Ovary (tissue), 9 donors: ENCODE data around the gene ARHGAP10. TPM values are rescaled to one million over a fixed set of nuclear protein-coding genes. Genes with fewer than 3 reads are reported as not detected.

Experiments used
- DNase-seq, 5 donors: peaks; one replicate each; pipeline ENCODE4 v3.0.0-alpha.2; 2019 to 2020
- H3K27ac ChIP-seq, 2 donors: fragments of 200-600 bp; one replicate each; pipeline versions ENCODE4 v1.5.1 to v1.8.0; 2019 to 2022
- H3K27me3 ChIP-seq: fragments of 200-600 bp; one replicate; pipeline ENCODE4 v1.8.0; 2022
- H3K36me3 ChIP-seq: fragments of 200-600 bp; sonication (generic); one replicate; pipeline ENCODE4 v1.5.1; 2019
- H3K4me1 ChIP-seq: one replicate; pipeline ENCODE4 v1.8.1; 2013; ENCODE audit warnings: mild to moderate bottlenecking, moderate library complexity; ENCODE audit not compliant: insufficient read depth
- H3K4me3 ChIP-seq: fragments of 200-600 bp; sonication (generic); one replicate; pipeline ENCODE4 v1.5.1; 2017
- H3K9me3 ChIP-seq, 2 donors: fragments of 200-600 bp in 1 of 2; sonication (generic) in 1 of 2; one replicate each; pipeline versions ENCODE4 v1.5.1 to v1.8.1; 2013 to 2019; ENCODE audit warnings: mild to moderate bottlenecking in 1 of 2, moderate library complexity in 1 of 2
- EP300 ChIP-seq: sonication (generic); formaldehyde crosslinking; IDR thresholded peaks from one replicate; pipeline ENCODE4 v1.6.1; 2017; ENCODE audit warnings: antibody characterized with exemption
- POLR2A ChIP-seq: fragments of 450-650 bp; IDR thresholded peaks from one replicate; pipeline ENCODE4 v1.6.1; 2017; ENCODE audit warnings: antibody characterized with exemption, mild to moderate bottlenecking, moderate library complexity
- WGBS, 3 donors: extraction: QIAGEN DNeasy Blood & Tissue Kit in 1 of 3; methylation state at CpG; one replicate each; pipeline versions ENCODE4 v1.1.5 to v1.1.7; 2013 to 2017; 5-methylcytosine and 5-hydroxymethylcytosine counted together
- intact Hi-C, 4 donors: fragments of 100-400 bp; cut with DNase I; formaldehyde crosslinking; loops; one replicate each; pipeline versions ENCODE4 v1.11.0 to v1.15.1; 2022 to 2023
- polyA plus RNA-seq, 2 donors: library from polyadenylated mRNA; stranded (reverse); fragments of 200-250 nt in 1 of 2; fragments of 350-450 nt in 1 of 2; fragmentation: Illumina TruSeq in 1 of 2; extraction: RNeasy Lipid Tissue Mini Kit (QIAGEN cat#74804) in 1 of 2; gene quantifications; one replicate each; pipeline ENCODE4 v1.2.3, GENCODE V29; 2013 to 2014
- total RNA-seq, 7 donors: library from RNA; depleted of rRNA in 2 of 7; stranded (reverse); fragments of >200 nt in 2 of 7; fragmentation: NEBNext Ultra II Directional in 3 of 7; extraction: Animal tissue kit (Norgen Biotek cat#: 25700) in 3 of 7; gene quantifications; one replicate each; pipeline versions ENCODE4 v1.1.0 to v1.2.4, GENCODE V29; 2016 to 2023
- TF ChIP-seq, protein P1 (sequence below), 3 donors: fragments of 450-650 bp in 2 of 3; fragments of 200-600 bp in 1 of 3; IDR thresholded peaks; one replicate each; pipeline versions ENCODE4 v1.5.1 to v1.8.0; 2016 to 2022; ENCODE audit warnings: antibody characterized with exemption in 3 of 3, mild to moderate bottlenecking in 1 of 3
- donor health status: DM: no; HTN: no; CAD: no; lungs with moderate emphysema.
- donor health status: DM: no; HTN: no; CAD: no.
- donor health status: Bipolar disorder and iron deficiency.
- donor health status: DM: yes; HTN: yes; CAD: no.
- donor health status: DM: no; HTN: no; CAD: no.
- donor health status: DM: yes; HTN: yes; CAD: no.

The ARHGAP10 gene
- total and polyA plus RNA-seq, 9 donors: 37.1 to 76.7 (median 63.8) TPM

DNA sequence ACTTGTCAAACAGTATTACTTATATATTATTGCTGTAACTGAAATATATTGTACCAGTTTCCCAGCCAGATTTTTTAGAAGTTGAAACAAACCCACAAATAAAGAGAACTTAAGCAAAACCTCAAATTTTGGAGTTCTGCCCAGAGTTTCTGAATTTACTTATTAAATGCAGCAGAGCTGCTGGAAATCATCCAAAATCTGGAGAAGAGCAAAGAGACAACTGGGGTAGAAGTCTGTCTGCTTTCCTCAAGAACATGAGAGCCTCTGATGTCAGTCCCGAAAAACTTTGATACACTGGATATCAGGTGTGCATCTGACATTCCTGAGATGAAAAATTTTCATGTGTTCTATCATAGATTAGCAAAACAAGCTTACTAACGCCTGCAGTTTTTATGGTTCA, 384.4 kb downstream of the ARHGAP10 start:
- intact Hi-C loops: no loop called here

DNA sequence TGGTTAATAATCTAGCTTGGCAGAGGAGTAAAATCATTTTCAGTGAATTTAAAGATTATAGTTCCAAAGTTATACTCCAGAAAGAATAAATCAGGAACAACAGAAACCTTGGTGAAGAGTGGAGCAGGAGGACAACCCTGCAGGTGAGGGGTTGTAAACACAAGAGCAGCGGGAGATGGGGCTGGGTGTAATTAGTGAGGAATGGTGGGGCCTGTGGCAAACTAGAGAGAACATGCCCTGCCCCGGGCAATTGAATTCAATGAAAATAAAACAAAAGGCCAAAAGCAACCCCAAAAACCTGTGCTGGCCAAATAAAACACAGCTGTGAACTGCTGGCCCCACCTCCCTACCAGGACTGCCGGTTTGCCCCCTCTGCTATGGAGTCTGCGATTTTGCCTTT, 385.1 kb downstream of the ARHGAP10 start:
- WGBS, 3 donors: 74 to 85% (median 82%) methylated on average over 4 of the region's 4 CpGs
- H3K27ac ChIP-seq: no peak overlapping the region
- no peak for DNase-seq
- H3K4me3 ChIP-seq: no peak overlapping the region
- intact Hi-C loops: no loop called here
- H3K36me3 ChIP-seq: no peaks in the 10 kb centered on the region
- TF ChIP-seq, protein P1, sequence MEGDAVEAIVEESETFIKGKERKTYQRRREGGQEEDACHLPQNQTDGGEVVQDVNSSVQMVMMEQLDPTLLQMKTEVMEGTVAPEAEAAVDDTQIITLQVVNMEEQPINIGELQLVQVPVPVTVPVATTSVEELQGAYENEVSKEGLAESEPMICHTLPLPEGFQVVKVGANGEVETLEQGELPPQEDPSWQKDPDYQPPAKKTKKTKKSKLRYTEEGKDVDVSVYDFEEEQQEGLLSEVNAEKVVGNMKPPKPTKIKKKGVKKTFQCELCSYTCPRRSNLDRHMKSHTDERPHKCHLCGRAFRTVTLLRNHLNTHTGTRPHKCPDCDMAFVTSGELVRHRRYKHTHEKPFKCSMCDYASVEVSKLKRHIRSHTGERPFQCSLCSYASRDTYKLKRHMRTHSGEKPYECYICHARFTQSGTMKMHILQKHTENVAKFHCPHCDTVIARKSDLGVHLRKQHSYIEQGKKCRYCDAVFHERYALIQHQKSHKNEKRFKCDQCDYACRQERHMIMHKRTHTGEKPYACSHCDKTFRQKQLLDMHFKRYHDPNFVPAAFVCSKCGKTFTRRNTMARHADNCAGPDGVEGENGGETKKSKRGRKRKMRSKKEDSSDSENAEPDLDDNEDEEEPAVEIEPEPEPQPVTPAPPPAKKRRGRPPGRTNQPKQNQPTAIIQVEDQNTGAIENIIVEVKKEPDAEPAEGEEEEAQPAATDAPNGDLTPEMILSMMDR (IDR thresholded peaks at IDR 0.05): no peak
- TF ChIP-seq POLR2A: no peak
- TF ChIP-seq EP300: no peak
- H3K9me3 ChIP-seq: no peaks in the 10 kb centered on the region
- no peaks in the 10 kb centered on the region for H3K27me3 ChIP-seq
- H3K4me1 ChIP-seq: peaks cover 1% of the 10 kb centered on the region

More for the DNA sequence above, 384.4 kb downstream of the ARHGAP10 start:
- H3K4me1 ChIP-seq: peaks cover 1% of the 10 kb centered on the region
- TF ChIP-seq, protein P1 (IDR thresholded peaks at IDR 0.05): no peak
- TF ChIP-seq POLR2A (no peak), EP300 (no peak)
- WGBS, 3 donors: 9 to 14% (median 12%) methylated on average over 2 of the region's 2 CpGs
- no peak for DNase-seq
- no peaks in the 10 kb centered on the region for H3K27me3 ChIP-seq
- H3K27ac ChIP-seq: no peak overlapping the region
- no peaks in the 10 kb centered on the region for H3K36me3 ChIP-seq
- H3K9me3 ChIP-seq: no peaks in the 10 kb centered on the region
- H3K4me3 ChIP-seq: no peak overlapping the region

DNA sequence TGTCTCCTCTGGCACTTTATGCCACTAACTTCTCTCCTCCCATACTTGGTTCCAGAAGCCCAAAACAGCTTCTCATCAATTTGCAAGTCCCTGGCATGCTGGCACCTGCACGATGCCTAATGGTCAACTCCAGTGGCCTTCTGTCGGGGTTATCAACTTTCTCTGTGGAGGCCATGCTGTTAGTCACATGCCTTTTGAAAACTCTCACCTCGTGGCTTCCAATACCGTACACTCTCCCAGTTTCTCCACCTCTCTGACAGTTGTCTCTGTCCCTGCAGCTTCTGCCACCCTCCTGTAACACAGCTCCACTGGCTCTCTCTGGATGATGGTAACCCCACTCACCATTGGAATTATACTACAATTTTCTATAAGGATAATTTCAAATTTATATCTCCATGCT, 386.3 kb downstream of the ARHGAP10 start:
- Histone ChIP-seq H3K9me3 (no peaks in the 10 kb centered on the region), H3K27ac (no peak overlapping the region), H3K27me3 (no peaks in the 10 kb centered on the region), H3K4me3 (no peak overlapping the region), H3K36me3 (no peaks in the 10 kb centered on the region), H3K4me1 (peaks cover 1% of the 10 kb centered on the region)
- WGBS, 3 donors: 92 to 95% (median 95%) methylated on average over 4 of the region's 4 CpGs
- TF ChIP-seq, protein P1 (IDR thresholded peaks at IDR 0.05): no peak
- no peak for TF ChIP-seq POLR2A
- TF ChIP-seq EP300: no peak
- intact Hi-C loops: no loop called here
- DNase-seq: no peak

DNA sequence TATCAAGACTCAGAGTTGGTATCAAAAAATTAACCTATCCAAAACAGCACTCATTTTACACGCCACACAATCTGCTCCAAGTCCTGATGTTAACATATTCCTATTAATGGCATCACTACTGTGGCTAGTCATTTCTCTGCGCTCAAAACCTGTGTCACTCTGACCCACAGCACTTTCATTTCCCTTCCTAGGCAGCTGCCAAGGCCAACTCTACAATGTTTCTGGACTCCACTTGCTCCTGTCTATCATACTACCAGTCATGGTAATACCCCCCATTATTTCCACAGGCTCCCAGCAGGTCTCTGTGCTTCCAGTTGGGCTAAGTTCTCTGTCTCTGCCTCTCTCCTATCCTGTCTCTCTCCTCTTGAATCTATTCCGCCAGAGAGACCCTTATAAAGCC, 386.7 kb downstream of the ARHGAP10 start:
- intact Hi-C loops: no loop called here

More for the DNA sequence above, 386.7 kb downstream of the ARHGAP10 start:
- 82 to 97% (median 95%) methylated on average over 3 of the region's 3 CpGs for WGBS, 3 donors
- no peak for DNase-seq
- Histone ChIP-seq H3K4me3 (no peak overlapping the region), H3K27ac (no peak overlapping the region), H3K9me3 (no peaks in the 10 kb centered on the region), H3K36me3 (no peaks in the 10 kb centered on the region), H3K27me3 (no peaks in the 10 kb centered on the region), H3K4me1 (peaks cover 1% of the 10 kb centered on the region)
- no peak for TF ChIP-seq EP300
- TF ChIP-seq, protein P1 (IDR thresholded peaks at IDR 0.05): no peak
- no peak for TF ChIP-seq POLR2A
